ENCODE results near the gene LILRA6. TPM values are rescaled to one million over a fixed set of nuclear protein-coding genes. Genes with fewer than 3 reads are reported as not detected.
"Not testable (repeated sequence)": the region's sequence is repeated elsewhere in the genome, so short reads cannot be mapped to it uniquely, and the experiment has no call there.

Gene LILRA6
- total and polyA plus RNA-seq, 7 experiments from 2014 or later: 0.12 to 27.0 (median 0.97) TPM

GRCh38 chr19:54199401-54199800 lies 43.2 kb downstream of the LILRA6 start:
- Mint-ChIP-seq H3K4me3 (peak overlapping the region; percentile 66 to 99 (median 80)), H3K27ac (peak overlapping the region in 5 of 9 donors; percentile 58 to 87 (median 81)), H3K27me3 (peaks cover 0 to 4% (median 0%) of the 10 kb centered on the region in 5 donors), H3K9me3 (no peaks in the 10 kb centered on the region), H3K36me3 (peaks cover 0 to 31% (median 17%) of the 10 kb centered on the region in 5 donors), H3K4me1 (peaks cover 17 to 48% (median 45%) of the 10 kb centered on the region in 7 donors)
- CTCF ChIA-PET: no interaction called here
- Histone ChIP-seq H3K27ac (ENCODE audit: low read depth, low read length) (no peak overlapping the region), H3K27me3 (ENCODE audit: control insufficient read depth in 2 of 2, insufficient read depth in 2 of 2, low read length in 2 of 2) (no peaks in the 10 kb centered on the region), H3K36me3 (ENCODE audit: control insufficient read depth in 2 of 3, insufficient read depth in 3 of 3, low read length in 3 of 3) (peaks cover 12 to 30% (median 13%) of the 10 kb centered on the region in 3 experiments), H3K4me3 (ENCODE audit: low read length) (no peak overlapping the region), H3K4me1 (ENCODE audit: control insufficient read depth in 2 of 2, insufficient read depth in 2 of 2, low read length in 2 of 2) (peaks cover 28 to 35% of the 10 kb centered on the region in 2 donors), H3K9me3 (ENCODE audit: control insufficient read depth in 2 of 3, low read length in 3 of 3) (no peaks in the 10 kb centered on the region)
- POLR2A ChIA-PET: interaction anchor here (1.3 to 6.3 kb wide), 4 partner anchors 10 to 40 kb away, joined by 3 to 135 read pairs (median 4); partner anchors contain the start of genes LENG1, MBOAT7 and TSEN34
- ATAC-seq (no peak), DNase-seq (no peak)
- intact Hi-C loops (cut with micrococcal nuclease): loop anchor here in 1 of 2 donors (10.0 kb wide), 1 partner anchor 1185 kb away; the partner anchor contains the start of genes RPL28 and TMEM238

DNA sequence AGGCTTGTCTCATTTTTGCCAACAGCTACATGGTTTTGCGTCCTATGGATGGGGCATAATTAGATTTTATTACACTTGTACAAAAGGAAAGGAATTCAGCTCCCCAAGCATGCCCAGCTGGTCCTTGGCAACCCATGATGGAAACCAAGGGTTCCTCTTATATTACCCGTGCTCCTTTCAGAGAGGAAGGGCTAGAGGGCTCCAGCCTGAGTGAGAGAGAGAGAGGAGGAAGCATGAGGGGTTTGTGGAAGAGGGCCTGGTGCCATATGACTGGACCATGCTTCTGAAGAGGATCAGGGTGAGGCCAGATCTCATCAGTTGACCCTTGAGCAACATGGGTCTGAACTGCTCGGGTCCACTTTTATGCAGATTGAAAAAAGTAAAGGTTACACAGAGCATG lies 45.5 kb downstream of the LILRA6 start:
- POLR2A ChIA-PET: interaction anchor here (1.0 kb wide), 2 partner anchors 9 to 11 kb away, joined by 4 read pairs; no protein-coding TSS in a partner anchor
- intact Hi-C loops (cut with micrococcal nuclease): loop anchor here in 1 of 2 donors (10.0 kb wide), 1 partner anchor 1188 kb away; the partner anchor contains the start of genes RPL28 and TMEM238
- peaks cover 5 to 21% (median 6%) of the 10 kb centered on the region in 3 experiments for H3K36me3 ChIP-seq (ENCODE audit: control insufficient read depth in 2 of 3, insufficient read depth in 3 of 3, low read length in 3 of 3)
- ATAC-seq (no peak), DNase-seq (no peak)
- CTCF ChIA-PET: no interaction called here
- peaks cover 0 to 4% (median 0%) of the 10 kb centered on the region in 5 donors for H3K27me3 Mint-ChIP-seq
- no peak overlapping the region for H3K27ac ChIP-seq (ENCODE audit: low read depth, low read length)
- no peaks in the 10 kb centered on the region for H3K9me3 ChIP-seq (ENCODE audit: control insufficient read depth in 2 of 3, low read length in 3 of 3)
- peaks cover 17 to 43% (median 31%) of the 10 kb centered on the region in 7 donors for H3K4me1 Mint-ChIP-seq
- H3K27ac Mint-ChIP-seq: peak overlapping the region in 2 of 9 donors; percentile 25 to 70
- peaks cover 13 to 19% of the 10 kb centered on the region in 2 donors for H3K4me1 ChIP-seq (ENCODE audit: control insufficient read depth in 2 of 2, insufficient read depth in 2 of 2, low read length in 2 of 2)
- H3K9me3 Mint-ChIP-seq: no peaks in the 10 kb centered on the region
- peaks cover 0 to 22% (median 16%) of the 10 kb centered on the region in 5 donors for H3K36me3 Mint-ChIP-seq
- no peaks in the 10 kb centered on the region for H3K27me3 ChIP-seq (ENCODE audit: control insufficient read depth in 2 of 2, insufficient read depth in 2 of 2, low read length in 2 of 2)
- H3K4me3 ChIP-seq (ENCODE audit: low read length): no peak overlapping the region
- H3K4me3 Mint-ChIP-seq: no peak overlapping the region

DNA sequence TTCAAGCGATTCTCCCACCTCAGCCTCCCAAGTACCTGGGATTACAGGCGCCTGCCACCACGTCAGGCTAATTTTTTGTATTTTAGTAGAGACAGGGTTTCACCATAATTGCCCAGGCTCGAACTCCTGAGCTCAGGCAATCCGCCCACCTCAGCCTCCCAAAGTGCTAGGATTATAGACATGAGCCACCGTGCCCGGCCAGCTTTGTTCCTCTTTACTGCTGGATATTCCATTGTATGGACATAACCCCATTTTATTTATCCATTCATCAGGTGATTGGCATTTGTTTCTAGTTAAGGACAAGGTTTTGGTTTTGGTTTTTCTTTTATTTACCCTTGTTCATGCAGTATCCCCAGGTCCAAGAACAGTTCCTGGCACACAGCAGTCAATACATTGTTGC lies 46.1 kb downstream of the LILRA6 start:
- H3K4me3 Mint-ChIP-seq: no peak overlapping the region
- peaks cover 0 to 18% (median 16%) of the 10 kb centered on the region in 5 donors for H3K36me3 Mint-ChIP-seq
- Histone ChIP-seq H3K27ac (ENCODE audit: low read depth, low read length) (no peak overlapping the region), H3K4me1 (ENCODE audit: control insufficient read depth in 2 of 2, insufficient read depth in 2 of 2, low read length in 2 of 2) (peaks cover 13 to 19% of the 10 kb centered on the region in 2 donors), H3K27me3 (ENCODE audit: control insufficient read depth in 2 of 2, insufficient read depth in 2 of 2, low read length in 2 of 2) (no peaks in the 10 kb centered on the region), H3K36me3 (ENCODE audit: control insufficient read depth in 2 of 3, insufficient read depth in 3 of 3, low read length in 3 of 3) (peaks cover 5 to 15% (median 5%) of the 10 kb centered on the region in 3 experiments), H3K4me3 (ENCODE audit: low read length) (no peak overlapping the region), H3K9me3 (ENCODE audit: control insufficient read depth in 2 of 3, low read length in 3 of 3) (no peaks in the 10 kb centered on the region)
- H3K27me3 Mint-ChIP-seq: peaks cover 0 to 4% (median 0%) of the 10 kb centered on the region in 5 donors
- H3K27ac Mint-ChIP-seq: no peak overlapping the region
- peaks cover 18 to 43% (median 31%) of the 10 kb centered on the region in 7 donors for H3K4me1 Mint-ChIP-seq
- ChIA-PET POLR2A (interaction anchor here (1.0 kb wide), 2 partner anchors 10 to 12 kb away, joined by 4 read pairs; no protein-coding TSS in a partner anchor), CTCF (no interaction called here)
- intact Hi-C loops (cut with micrococcal nuclease): loop anchor here in 1 of 2 donors (10.0 kb wide), 1 partner anchor 1188 kb away; the partner anchor contains the start of genes RPL28 and TMEM238
- DNase-seq: no peak
- H3K9me3 Mint-ChIP-seq: no peaks in the 10 kb centered on the region
- ATAC-seq: no peak

DNA sequence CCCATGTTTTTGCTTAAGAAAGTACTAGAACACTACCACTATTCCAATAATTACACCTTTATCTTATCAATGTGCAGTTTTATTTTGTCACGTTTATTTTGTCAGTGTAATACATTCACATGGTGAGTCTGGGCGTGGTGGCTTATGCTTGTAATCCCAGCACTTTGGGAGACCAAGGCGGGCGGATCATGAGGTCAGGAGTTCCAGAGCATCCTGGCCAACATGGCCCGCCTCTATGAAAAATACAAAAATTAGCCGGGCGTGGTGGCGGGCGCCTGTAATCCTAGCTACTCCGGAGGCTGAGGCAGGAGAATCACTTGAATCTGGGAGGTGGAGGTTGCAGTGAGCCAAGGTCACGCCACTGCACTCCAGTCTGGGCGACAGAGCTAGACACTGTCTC lies 48.1 kb downstream of the LILRA6 start:
- H3K27me3 Mint-ChIP-seq: not testable (repeated sequence)
- POLR2A ChIA-PET: interaction anchor here (0.6 to 0.7 kb wide), 2 partner anchors 163 to 1375 kb away, joined by 3 to 4 read pairs; no protein-coding TSS in a partner anchor

DNA sequence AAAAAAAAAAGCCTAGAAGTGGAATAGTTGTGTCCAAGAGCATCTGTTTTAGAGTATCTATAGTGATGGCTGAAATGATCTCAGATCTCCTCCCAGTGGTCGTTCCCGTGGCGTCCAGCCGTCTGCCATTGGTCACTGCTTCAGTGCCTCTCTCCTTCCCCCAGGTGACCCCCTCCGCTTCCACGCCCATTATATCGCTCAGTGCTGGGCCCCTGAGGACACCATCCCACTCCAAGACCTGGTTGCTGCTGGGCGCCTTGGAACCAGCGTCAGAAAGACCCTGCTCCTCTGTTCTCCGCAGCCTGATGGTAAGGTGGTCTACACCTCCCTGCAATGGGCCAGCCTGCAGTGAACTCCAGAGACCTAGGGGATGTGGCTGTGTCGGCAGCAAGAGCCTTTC lies 49.6 kb downstream of the LILRA6 start:
- peaks cover 5 to 12% (median 5%) of the 10 kb centered on the region in 3 experiments for H3K36me3 ChIP-seq (ENCODE audit: control insufficient read depth in 2 of 3, insufficient read depth in 3 of 3, low read length in 3 of 3)
- Mint-ChIP-seq H3K4me1 (peaks cover 21 to 37% (median 26%) of the 10 kb centered on the region in 7 donors), H3K27ac (peak overlapping the region in 5 of 9 donors; percentile 29 to 100 (median 38)), H3K4me3 (peak overlapping the region; percentile 27 to 97 (median 61)), H3K9me3 (peaks cover 0 to 2% (median 0%) of the 10 kb centered on the region in 11 donors), H3K27me3 (peaks cover 0 to 2% (median 0%) of the 10 kb centered on the region in 5 donors), H3K36me3 (peaks cover 0 to 18% (median 8%) of the 10 kb centered on the region in 5 donors)
- DNase-seq (no peak), ATAC-seq (no peak)
- CTCF ChIA-PET: no interaction called here
- intact Hi-C loops (cut with micrococcal nuclease): loop anchor here in 1 of 2 donors (5.0 to 10.0 kb wide), 3 partner anchors 641 to 1192 kb away; partner anchors contain the start of genes RPL28 and TMEM238
- no peak overlapping the region for H3K4me3 ChIP-seq (ENCODE audit: low read length)
- H3K4me1 ChIP-seq (ENCODE audit: control insufficient read depth in 2 of 2, insufficient read depth in 2 of 2, low read length in 2 of 2): peaks cover 19 to 20% of the 10 kb centered on the region in 2 donors
- H3K27ac ChIP-seq (ENCODE audit: low read depth, low read length): no peak overlapping the region
- no peaks in the 10 kb centered on the region for H3K9me3 ChIP-seq (ENCODE audit: control insufficient read depth in 2 of 3, low read length in 3 of 3)
- H3K27me3 ChIP-seq (ENCODE audit: control insufficient read depth in 2 of 2, insufficient read depth in 2 of 2, low read length in 2 of 2): no peaks in the 10 kb centered on the region
- POLR2A ChIA-PET: interaction anchor here (4.8 kb wide), 1 partner anchor 34 kb away, joined by 66 read pairs; the partner anchor contains the start of gene LENG1

More for the DNA sequence above, 48.1 kb downstream of the LILRA6 start:
- not testable (repeated sequence) for DNase-seq; H3K27me3 ChIP-seq (ENCODE audit: control insufficient read depth in 2 of 2, insufficient read depth in 2 of 2, low read length in 2 of 2); H3K27ac ChIP-seq (ENCODE audit: low read depth, low read length); H3K9me3 ChIP-seq (ENCODE audit: control insufficient read depth in 2 of 3, low read length in 3 of 3); H3K4me3 Mint-ChIP-seq; H3K9me3 Mint-ChIP-seq; H3K4me3 ChIP-seq (ENCODE audit: low read length); ATAC-seq
- Mint-ChIP-seq H3K27ac (peak overlapping the region in 1 of 9 donors; percentile 28), H3K36me3 (peaks cover 0 to 18% (median 8%) of the 10 kb centered on the region in 5 donors), H3K4me1 (peaks cover 17 to 35% (median 25%) of the 10 kb centered on the region in 7 donors)
- peaks cover 5 to 12% (median 5%) of the 10 kb centered on the region in 3 experiments for H3K36me3 ChIP-seq (ENCODE audit: control insufficient read depth in 2 of 3, insufficient read depth in 3 of 3, low read length in 3 of 3)
- H3K4me1 ChIP-seq (ENCODE audit: control insufficient read depth in 2 of 2, insufficient read depth in 2 of 2, low read length in 2 of 2): peaks cover 10 to 11% of the 10 kb centered on the region in 2 donors
- intact Hi-C loops (cut with micrococcal nuclease): loop anchor here in 1 of 2 donors (5.0 to 10.0 kb wide), 3 partner anchors 642 to 1190 kb away; partner anchors contain the start of genes RPL28 and TMEM238
- CTCF ChIA-PET: interaction anchor here (0.6 to 0.9 kb wide), 2 partner anchors 79 to 262 kb away, joined by 3 to 4 read pairs; partner anchors contain the start of genes PRPF31 and TFPT

DNA sequence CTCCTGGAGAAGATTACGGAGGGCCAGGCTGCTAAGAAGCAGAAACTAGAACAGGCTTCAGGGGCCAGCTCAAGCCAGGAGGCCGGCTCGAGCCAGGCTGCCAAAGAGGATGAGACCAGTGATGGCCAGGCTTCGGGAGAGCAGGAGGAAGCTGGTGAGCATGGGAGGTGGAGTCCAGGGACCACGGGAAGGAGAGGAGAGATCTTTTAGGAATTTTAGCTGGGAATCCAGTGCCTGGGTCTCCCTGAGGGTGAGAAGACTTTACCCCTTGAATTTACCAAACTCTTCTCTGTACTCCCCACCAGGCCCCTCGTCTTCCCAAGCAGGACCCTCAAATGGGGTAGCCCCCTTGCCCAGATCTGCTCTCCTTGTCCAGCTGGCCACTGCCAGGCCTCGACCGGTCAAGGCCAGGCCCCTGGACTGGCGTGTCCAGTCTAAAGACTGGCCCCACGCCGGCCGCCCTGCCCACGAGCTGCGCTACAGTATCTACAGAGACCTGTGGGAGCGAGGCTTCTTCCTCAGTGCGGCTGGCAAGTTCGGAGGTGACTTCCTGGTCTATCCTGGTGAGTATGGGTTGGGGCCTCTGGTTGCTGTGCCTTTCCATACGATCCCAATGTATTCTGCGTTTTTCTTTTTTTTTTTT lies 50.7 kb downstream of the LILRA6 start:
- Mint-ChIP-seq H3K4me3 (peak overlapping the region; percentile 81 to 97 (median 90)), H3K27ac (peak overlapping the region; percentile 85 to 100 (median 91)), H3K9me3 (peaks cover 0 to 2% (median 0%) of the 10 kb centered on the region in 11 donors), H3K36me3 (peaks cover 0 to 18% (median 8%) of the 10 kb centered on the region in 5 donors), H3K27me3 (peaks cover 0 to 2% (median 0%) of the 10 kb centered on the region in 5 donors), H3K4me1 (peaks cover 22 to 47% (median 36%) of the 10 kb centered on the region in 7 donors)
- ATAC-seq (no peak), DNase-seq (no peak)
- CTCF ChIA-PET: interaction anchor here (0.7 kb wide), 1 partner anchor 76 kb away, joined by 3 read pairs; no protein-coding TSS in a partner anchor
- Histone ChIP-seq H3K4me3 (ENCODE audit: low read length) (peak overlapping the region; percentile 89), H3K4me1 (ENCODE audit: control insufficient read depth in 2 of 2, insufficient read depth in 2 of 2, low read length in 2 of 2) (peaks cover 20 to 22% of the 10 kb centered on the region in 2 donors), H3K27ac (ENCODE audit: low read depth, low read length) (peak overlapping the region; percentile 99), H3K9me3 (ENCODE audit: control insufficient read depth in 2 of 3, low read length in 3 of 3) (no peaks in the 10 kb centered on the region), H3K27me3 (ENCODE audit: control insufficient read depth in 2 of 2, insufficient read depth in 2 of 2, low read length in 2 of 2) (no peaks in the 10 kb centered on the region), H3K36me3 (ENCODE audit: control insufficient read depth in 2 of 3, insufficient read depth in 3 of 3, low read length in 3 of 3) (peaks cover 5 to 18% (median 5%) of the 10 kb centered on the region in 3 experiments)
- intact Hi-C loops (cut with micrococcal nuclease): loop anchor here in 1 of 2 donors (5.0 to 10.0 kb wide), 3 partner anchors 640 to 1193 kb away; partner anchors contain the start of genes RPL28 and TMEM238
- POLR2A ChIA-PET: interaction anchor here (1.1 to 7.0 kb wide), 7 partner anchors 9 to 77 kb away, joined by 3 to 135 read pairs (median 8); partner anchors contain the start of genes LENG1, PRPF31, RPS9 and TFPT

Measured in naive thymus-derived CD4-positive, alpha-beta T cell (primary cell).